Measurements from ENCODE around the gene CRYBG3. TPM values are rescaled to one million over a fixed set of nuclear protein-coding genes. Genes with fewer than 3 reads are reported as not detected.
"Not testable (repeated sequence)": the region's sequence is repeated elsewhere in the genome, so short reads cannot be mapped to it uniquely, and the experiment has no call there.

CRYBG3 gene
- total RNA-seq, 1 donor from 2014 or later: 39.9 TPM

DNA sequence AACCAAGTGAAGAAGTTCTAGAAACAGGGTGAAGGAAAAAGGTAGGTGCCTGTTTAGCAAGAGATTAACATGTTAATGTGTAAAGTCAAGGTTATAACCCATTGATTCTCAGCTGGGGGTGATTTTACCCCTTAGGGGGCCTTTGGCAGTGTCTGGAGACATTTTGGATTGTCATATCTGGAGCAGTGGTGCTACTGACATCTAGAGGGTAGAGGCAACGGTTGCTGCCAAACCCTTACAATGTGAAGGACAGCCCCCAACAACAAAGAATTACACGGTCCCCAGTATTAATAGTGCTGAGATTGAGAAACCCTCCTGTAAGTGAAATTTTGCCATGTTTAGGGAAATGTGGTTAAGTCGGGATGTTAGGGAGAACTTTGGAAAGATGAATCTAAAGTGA, 74.7 kb downstream of the CRYBG3 start:
- no peak for DNase-seq (ENCODE audit: low read depth)

DNA sequence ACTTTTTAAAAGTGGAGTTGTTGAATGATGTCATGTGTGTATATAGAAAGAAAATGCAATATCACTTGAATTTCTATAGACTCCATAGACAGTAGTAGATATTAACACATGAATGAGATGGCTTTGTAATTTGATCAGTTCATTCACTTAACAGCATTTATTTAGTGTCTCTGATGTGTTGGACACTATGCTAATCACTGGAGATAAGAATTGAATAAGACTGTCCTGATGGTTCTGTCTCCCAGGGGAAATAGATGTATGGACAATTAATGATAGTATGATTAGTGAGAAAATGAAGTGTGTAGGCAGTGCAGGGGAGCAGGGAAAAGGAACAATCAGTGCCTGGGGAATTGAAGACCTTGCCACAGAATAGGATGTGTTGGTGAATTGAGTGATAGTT, 77.5 kb downstream of the CRYBG3 start:
- no peak for DNase-seq (ENCODE audit: low read depth)

DNA sequence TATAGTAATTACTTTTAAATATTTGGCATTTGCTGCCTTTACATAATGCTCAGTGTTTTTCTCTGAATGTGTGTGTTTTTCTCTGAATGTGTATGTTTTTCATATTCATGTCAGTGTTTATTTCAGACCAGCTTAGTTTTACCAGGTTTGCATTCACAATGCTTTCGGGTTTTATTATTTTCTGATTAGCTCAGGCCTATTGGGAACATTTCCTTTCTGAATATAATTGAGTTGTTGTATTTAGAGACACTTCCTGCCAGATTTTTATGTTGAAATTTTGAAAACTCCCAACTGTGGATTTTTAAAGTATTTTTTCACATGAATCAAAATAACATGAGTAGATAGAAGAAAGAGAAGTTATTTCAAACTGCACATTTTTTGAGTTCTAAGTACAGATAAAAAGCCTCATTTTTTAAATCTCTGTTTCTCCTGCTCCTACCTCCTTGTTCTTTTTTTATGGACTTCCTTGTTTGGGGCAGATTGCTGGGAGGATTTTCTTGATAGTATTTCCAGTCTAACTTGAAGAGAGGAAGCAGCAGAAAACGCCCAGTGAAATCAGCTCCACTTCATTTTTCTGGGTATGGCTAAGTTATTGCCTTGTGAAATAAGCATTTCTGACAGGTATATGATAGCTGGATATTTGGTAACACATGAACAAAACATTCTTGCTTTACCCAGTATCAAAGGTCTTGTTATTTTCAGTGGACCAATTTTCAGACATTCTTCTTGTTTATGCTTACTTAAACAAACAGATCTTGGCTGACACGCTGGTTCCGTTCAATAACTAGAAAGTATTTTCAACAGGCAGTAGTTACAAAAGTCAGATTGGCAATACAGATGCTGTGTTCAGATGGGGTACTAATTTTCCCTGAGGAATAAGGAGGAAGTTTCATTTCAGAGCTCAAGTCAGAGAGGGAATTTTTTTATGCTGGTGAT, 79.8 kb downstream of the CRYBG3 start:
- DNase-seq (ENCODE audit: low read depth): no peak

- DNase-seq (ENCODE audit: low read depth): not testable (repeated sequence)
Observed at GRCh38 chr3:97909830-97910229, 88.0 kb downstream of the CRYBG3 start.

GRCh38 chr3:97910236-97910831, 88.5 kb downstream of the CRYBG3 start:
- DNase-seq (ENCODE audit: low read depth): not testable (repeated sequence)

- DNase-seq (ENCODE audit: low read depth): no peak
Observed at GRCh38 chr3:97910931-97911351, 89.1 kb downstream of the CRYBG3 start.

GRCh38 chr3:97911459-97911858, 89.6 kb downstream of the CRYBG3 start:
- DNase-seq (ENCODE audit: low read depth): no peak

- DNase-seq (ENCODE audit: low read depth): peak; percentile 54
Observed at GRCh38 chr3:97914388-97914787, 92.6 kb downstream of the CRYBG3 start.

DNA sequence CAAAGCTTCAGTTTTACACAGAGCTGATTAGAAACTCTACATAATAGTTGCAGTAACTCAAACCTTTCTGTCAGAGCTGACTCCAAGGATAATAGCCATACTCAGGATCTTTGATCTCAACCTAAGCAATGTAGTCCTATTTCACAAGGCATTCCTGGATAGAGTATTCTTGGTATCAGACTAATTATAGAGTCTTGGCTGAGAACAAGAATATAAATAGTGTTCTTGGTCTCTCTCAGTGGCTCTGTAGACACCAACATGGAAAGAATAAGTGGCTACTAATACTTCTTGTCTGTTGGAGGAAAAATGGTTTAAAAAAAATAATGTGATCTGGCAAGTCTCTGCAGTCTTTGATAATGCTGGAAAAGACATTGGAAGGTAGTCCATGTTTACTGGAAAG, 94.8 kb downstream of the CRYBG3 start:
- DNase-seq (ENCODE audit: low read depth): no peak

DNA sequence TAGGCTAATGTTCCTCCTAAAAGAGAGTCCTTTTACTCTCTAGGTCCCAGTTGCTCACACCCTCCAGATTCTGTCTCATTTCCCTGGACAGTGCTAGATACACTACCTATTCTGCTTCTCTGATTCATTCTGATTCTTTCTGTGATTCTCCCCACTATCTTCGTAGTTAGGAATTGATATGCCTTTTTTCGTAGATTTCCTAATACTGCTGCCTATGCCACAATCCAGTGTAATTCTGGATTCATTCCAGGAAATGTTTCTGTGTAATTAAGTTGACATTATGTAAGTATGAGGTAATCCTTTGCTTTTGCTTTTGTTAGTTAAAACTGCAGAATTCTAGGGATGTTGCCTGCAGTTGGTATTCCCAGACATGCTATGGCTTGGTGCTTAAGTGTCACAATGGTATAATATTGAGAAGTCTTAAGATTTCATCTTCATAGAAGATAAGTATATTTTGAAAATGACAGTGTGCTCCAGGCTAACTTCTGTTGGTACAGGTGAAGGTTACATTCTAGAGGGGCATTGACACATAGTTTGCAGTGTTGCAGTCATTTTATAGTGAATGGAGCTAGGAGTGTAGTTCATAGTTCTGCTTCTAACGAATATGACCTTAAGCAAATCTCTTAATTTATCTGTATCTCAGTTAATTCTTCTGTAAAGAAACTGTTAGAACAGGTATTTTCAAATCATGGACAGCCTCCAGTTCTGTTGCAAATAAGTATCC, 96.2 kb downstream of the CRYBG3 start:
- peak; percentile 64 for DNase-seq (ENCODE audit: low read depth)

DNA sequence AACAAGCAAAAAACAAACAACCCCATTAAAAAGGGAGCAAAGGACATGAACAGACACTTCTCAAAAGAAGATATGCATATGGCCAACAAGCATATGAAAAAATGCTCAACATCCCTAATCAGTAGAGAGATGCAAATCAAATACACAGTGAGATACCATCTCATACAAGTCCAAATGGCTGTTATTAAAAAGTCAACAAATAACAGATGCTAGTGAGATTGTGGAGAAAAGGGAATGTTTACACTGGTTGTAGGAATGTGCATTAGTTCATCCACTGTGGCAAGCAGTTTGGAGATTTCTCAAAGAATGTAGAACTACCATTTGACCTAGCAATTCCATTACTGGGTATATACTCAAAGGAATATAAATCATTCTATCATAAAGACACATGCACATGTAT, 105.9 kb downstream of the CRYBG3 start:
- DNase-seq (ENCODE audit: low read depth): no peak

GRCh38 chr3:97928986-97929385, 107.2 kb downstream of the CRYBG3 start:
- no peak for DNase-seq (ENCODE audit: low read depth)

DNA sequence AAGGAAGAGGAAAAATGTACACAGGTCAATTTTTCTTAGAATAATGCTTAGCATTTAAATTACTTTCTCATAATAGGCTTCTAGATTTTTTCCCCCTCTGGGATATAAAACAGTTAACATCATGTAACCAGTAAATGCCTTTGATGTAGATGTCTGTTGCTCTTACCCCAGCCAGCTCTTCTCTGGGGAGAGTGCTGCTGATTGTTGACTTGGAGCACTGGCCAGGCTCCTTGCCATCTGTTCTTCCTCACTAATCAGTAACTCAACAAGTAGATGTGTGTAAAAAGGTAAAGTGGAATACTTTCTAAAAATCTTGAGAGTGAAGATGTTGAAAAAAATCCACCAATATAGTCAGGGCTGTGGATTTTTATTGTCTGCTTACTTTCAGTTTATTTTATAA, 108.2 kb downstream of the CRYBG3 start:
- DNase-seq (ENCODE audit: low read depth): no peak

- no peak for DNase-seq (ENCODE audit: low read depth)
Observed at GRCh38 chr3:97931218-97931617, 109.4 kb downstream of the CRYBG3 start.

GRCh38 chr3:97932387-97932801, 110.6 kb downstream of the CRYBG3 start:
- DNase-seq (ENCODE audit: low read depth): no peak

- no peak for DNase-seq (ENCODE audit: low read depth)
Observed at GRCh38 chr3:97934980-97935695, 113.3 kb downstream of the CRYBG3 start.

DNA sequence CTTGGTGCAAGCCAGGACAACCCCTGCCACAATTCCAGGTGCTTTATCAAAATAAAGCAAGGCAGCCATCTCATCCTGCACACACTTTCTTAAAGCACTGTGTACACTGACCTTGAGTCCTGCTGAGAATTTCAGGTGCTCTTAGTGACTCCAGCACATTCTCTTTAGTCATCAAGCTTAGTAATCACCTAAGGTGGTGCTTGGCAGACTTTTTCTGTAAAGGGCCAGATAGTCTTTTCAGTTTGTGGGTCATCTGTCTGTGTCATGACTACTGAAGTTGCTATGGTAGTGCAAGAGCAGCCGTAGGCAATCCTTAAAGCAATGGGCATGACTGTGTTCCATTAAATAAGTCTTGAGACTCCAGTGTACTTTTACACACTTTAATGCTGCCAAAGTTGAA, 114.0 kb downstream of the CRYBG3 start:
- DNase-seq (ENCODE audit: low read depth): peak; percentile 54

GRCh38 chr3:97937205-97937604, 115.4 kb downstream of the CRYBG3 start:
- no peak for DNase-seq (ENCODE audit: low read depth)

- no peak for DNase-seq (ENCODE audit: low read depth)
Observed at GRCh38 chr3:97938444-97938843, 116.6 kb downstream of the CRYBG3 start.

DNA sequence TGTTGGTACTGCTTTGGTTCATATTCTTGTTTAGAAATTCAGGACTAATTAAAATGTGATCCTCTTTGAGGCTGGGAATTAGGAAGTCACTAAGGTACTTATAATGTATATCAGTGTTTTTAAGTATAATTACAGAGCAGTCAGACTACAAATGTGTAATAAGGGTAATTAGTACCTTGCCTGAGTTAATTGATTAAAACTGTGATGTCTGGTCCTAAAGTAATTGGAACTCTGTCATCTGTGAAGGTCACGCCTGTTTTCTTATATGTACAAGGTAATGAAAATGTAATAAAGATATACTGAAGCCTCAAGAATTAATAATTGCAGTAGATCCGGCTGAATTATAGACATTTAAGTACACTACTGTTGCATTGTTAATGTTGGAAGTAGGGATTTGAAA, 117.6 kb downstream of the CRYBG3 start:
- no peak for DNase-seq (ENCODE audit: low read depth)

GRCh38 chr3:97940034-97940433, 118.2 kb downstream of the CRYBG3 start:
- DNase-seq (ENCODE audit: low read depth): no peak
